ENCODE data around the gene CLK3. TPM values are rescaled to one million over a fixed set of nuclear protein-coding genes. Genes with fewer than 3 reads are reported as not detected.
A peak's percentile ranks its signal among the peaks of the same experiment; 100 is the strongest.
"Not testable (repeated sequence)": the region's sequence is repeated elsewhere in the genome, so short reads cannot be mapped to it uniquely, and the experiment has no call there.

CLK3 gene
- total RNA-seq, 2 experiments from 2014 or later = 118 to 124 TPM

GRCh38 chr15:74653426-74654102 is 37.9 kb downstream of the CLK3 start:
- no peak for DNase-seq
- peaks cover 9% of the 10 kb centered on the region for H3K36me3 Mint-ChIP-seq
- POLR2A ChIA-PET = no interaction called here
- no peak overlapping the region for H3K4me3 Mint-ChIP-seq
- H3K27me3 Mint-ChIP-seq = no peaks in the 10 kb centered on the region
- no peaks in the 10 kb centered on the region for H3K9me3 Mint-ChIP-seq
- peaks cover 19% of the 10 kb centered on the region for H3K4me1 Mint-ChIP-seq (ENCODE audit: low read depth)
- intact Hi-C loops (cut with micrococcal nuclease) = no loop called here
- no peak overlapping the region for H3K27ac Mint-ChIP-seq
- CTCF ChIA-PET = interaction anchor here (1.0 to 2.8 kb wide), 2 partner anchors 18 to 19 kb away, joined by 4 to 11 read pairs; no protein-coding TSS in a partner anchor

DNA sequence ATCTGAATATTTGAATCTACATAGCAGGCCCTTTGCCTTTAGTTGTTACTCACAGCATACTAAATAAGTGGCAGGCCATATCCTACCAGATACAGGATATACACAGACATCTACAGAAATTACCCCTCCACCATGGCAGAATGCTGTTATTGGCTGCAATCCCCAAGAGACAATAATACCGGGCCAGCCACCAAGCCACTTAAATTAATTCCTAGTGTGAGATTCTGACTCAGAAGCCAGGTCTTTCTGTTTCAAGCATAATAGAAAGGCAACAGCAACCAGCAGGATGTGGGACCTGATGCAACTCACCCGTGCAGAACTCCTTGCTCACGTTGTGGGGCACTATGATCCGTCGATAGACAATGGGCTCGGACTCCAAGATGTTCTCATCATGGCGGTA is 39.8 kb downstream of the CLK3 start:
- ChIA-PET CTCF (no interaction called here), POLR2A (no interaction called here)
- Mint-ChIP-seq H3K4me1 (ENCODE audit: low read depth) (peaks cover 19% of the 10 kb centered on the region), H3K36me3 (peaks cover 8% of the 10 kb centered on the region), H3K27me3 (no peaks in the 10 kb centered on the region), H3K4me3 (no peak overlapping the region), H3K9me3 (no peaks in the 10 kb centered on the region), H3K27ac (peak overlapping the region; percentile 45)
- DNase-seq = peak; percentile 53
- intact Hi-C loops (cut with micrococcal nuclease) = no loop called here

- Mint-ChIP-seq H3K9me3 (no peaks in the 10 kb centered on the region), H3K4me1 (ENCODE audit: low read depth) (peaks cover 19% of the 10 kb centered on the region), H3K27ac (no peak overlapping the region), H3K36me3 (peaks cover 8% of the 10 kb centered on the region), H3K4me3 (no peak overlapping the region), H3K27me3 (no peaks in the 10 kb centered on the region)
- CTCF ChIA-PET = interaction anchor here (0.6 to 2.9 kb wide), 5 partner anchors 9 to 244 kb away, joined by 3 to 11 read pairs (median 4); no protein-coding TSS in a partner anchor
- intact Hi-C loops (cut with micrococcal nuclease) = no loop called here
- DNase-seq = no peak
- POLR2A ChIA-PET = no interaction called here
Measured at GRCh38 chr15:74656935-74657535, 41.4 kb downstream of the CLK3 start.

DNA sequence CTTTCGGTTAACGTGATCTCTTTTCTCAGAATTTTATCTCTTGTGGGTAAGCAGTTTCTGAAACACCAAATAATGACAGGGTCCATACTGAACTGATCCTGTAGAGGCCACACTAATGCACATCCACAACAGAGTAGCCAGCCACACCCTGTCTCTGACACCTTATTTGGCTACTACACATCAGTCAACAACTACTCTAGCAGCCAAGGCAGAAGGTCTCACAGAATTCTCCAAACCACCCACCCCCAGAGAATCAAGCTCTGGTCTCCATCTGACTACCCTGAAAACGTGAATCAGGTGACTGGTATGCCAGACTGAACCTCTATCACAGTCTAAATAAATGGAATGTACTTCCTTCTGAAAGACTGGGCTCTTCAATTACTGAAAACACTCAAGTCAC is 42.2 kb downstream of the CLK3 start:
- peaks cover 22% of the 10 kb centered on the region for H3K4me1 Mint-ChIP-seq (ENCODE audit: low read depth)
- no peak for DNase-seq
- H3K27me3 Mint-ChIP-seq = no peaks in the 10 kb centered on the region
- peaks cover 8% of the 10 kb centered on the region for H3K36me3 Mint-ChIP-seq
- H3K4me3 Mint-ChIP-seq = no peak overlapping the region
- POLR2A ChIA-PET = no interaction called here
- H3K9me3 Mint-ChIP-seq = no peaks in the 10 kb centered on the region
- intact Hi-C loops (cut with micrococcal nuclease) = no loop called here
- CTCF ChIA-PET = interaction anchor here (0.5 to 2.9 kb wide), 2 partner anchors 22 to 276 kb away, joined by 4 to 11 read pairs; no protein-coding TSS in a partner anchor
- H3K27ac Mint-ChIP-seq = no peak overlapping the region

- H3K27me3 Mint-ChIP-seq; POLR2A ChIA-PET; CTCF ChIA-PET; H3K27ac Mint-ChIP-seq; H3K4me3 Mint-ChIP-seq; DNase-seq; intact Hi-C loops (cut with micrococcal nuclease); H3K36me3 Mint-ChIP-seq; H3K9me3 Mint-ChIP-seq: not testable (repeated sequence)
- peaks cover 17% of the 10 kb centered on the region for H3K4me1 Mint-ChIP-seq (ENCODE audit: low read depth)
Measured at GRCh38 chr15:74661280-74661679, 45.6 kb downstream of the CLK3 start.

DNA sequence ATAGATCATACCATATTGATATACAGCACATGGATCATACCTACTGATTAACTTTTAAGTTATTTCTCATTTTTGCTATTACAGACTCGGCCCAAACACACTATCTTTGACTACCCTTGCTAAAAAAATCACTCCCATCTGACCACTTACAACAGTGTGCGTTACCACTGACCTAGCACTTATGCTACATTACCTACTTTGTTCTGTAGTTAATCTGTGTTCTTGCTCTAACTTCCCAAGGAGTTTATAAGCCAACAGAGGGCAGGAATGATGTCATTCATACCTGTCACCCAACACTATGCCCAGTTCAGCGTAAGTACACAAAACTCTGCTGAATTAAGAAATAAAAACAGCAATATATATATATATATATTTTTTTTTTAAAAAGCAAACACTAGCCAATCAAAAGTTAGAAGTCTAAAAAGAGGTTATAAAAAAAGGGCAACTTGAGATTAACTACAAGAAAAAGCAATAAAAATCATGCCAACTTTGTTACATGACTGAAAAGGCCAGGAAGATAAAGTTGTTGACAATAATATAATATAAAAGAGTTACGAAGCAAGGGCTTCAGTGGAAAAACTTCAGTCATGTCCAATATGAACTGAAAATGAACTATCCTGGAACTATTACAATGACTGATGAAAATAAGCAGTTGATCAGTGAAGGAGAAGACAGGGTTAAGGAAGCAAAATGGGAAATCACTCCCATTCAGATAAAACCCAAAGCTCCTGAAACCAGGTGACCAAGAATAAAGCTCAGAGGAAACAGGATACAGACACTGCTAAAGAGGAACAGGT is 46.6 kb downstream of the CLK3 start:
- Mint-ChIP-seq H3K4me1 (ENCODE audit: low read depth) (peaks cover 15% of the 10 kb centered on the region), H3K9me3 (no peaks in the 10 kb centered on the region), H3K27me3 (no peaks in the 10 kb centered on the region), H3K4me3 (no peak overlapping the region), H3K27ac (no peak overlapping the region), H3K36me3 (no peaks in the 10 kb centered on the region)
- no peak for DNase-seq
- intact Hi-C loops (cut with micrococcal nuclease) = no loop called here
- CTCF ChIA-PET = no interaction called here
- POLR2A ChIA-PET = no interaction called here

- Mint-ChIP-seq H3K27ac (no peak overlapping the region), H3K4me3 (no peak overlapping the region), H3K36me3 (no peaks in the 10 kb centered on the region), H3K4me1 (ENCODE audit: low read depth) (peaks cover 9% of the 10 kb centered on the region), H3K9me3 (no peaks in the 10 kb centered on the region), H3K27me3 (no peaks in the 10 kb centered on the region)
- intact Hi-C loops (cut with micrococcal nuclease) = no loop called here
- DNase-seq = no peak
- POLR2A ChIA-PET = no interaction called here
- CTCF ChIA-PET = interaction anchor here (0.8 to 1.7 kb wide), 3 partner anchors 29 to 174 kb away, joined by 3 to 4 read pairs (median 4); no protein-coding TSS in a partner anchor
Measured at GRCh38 chr15:74663303-74664027, 47.8 kb downstream of the CLK3 start.

GRCh38 chr15:74664028-74664616 is 48.5 kb downstream of the CLK3 start:
- Mint-ChIP-seq H3K27me3 (no peaks in the 10 kb centered on the region), H3K36me3 (no peaks in the 10 kb centered on the region), H3K4me3 (no peak overlapping the region), H3K9me3 (no peaks in the 10 kb centered on the region), H3K27ac (no peak overlapping the region), H3K4me1 (ENCODE audit: low read depth) (peaks cover 9% of the 10 kb centered on the region)
- CTCF ChIA-PET = interaction anchor here (0.8 to 1.7 kb wide), 3 partner anchors 29 to 175 kb away, joined by 3 to 4 read pairs (median 4); no protein-coding TSS in a partner anchor
- DNase-seq = no peak
- POLR2A ChIA-PET = no interaction called here
- intact Hi-C loops (cut with micrococcal nuclease) = no loop called here

GRCh38 chr15:74664670-74665069 is 49.0 kb downstream of the CLK3 start:
- intact Hi-C loops (cut with micrococcal nuclease) = no loop called here
- Mint-ChIP-seq H3K27me3 (no peaks in the 10 kb centered on the region), H3K36me3 (no peaks in the 10 kb centered on the region), H3K4me3 (no peak overlapping the region), H3K9me3 (no peaks in the 10 kb centered on the region), H3K4me1 (ENCODE audit: low read depth) (peaks cover 9% of the 10 kb centered on the region), H3K27ac (no peak overlapping the region)
- DNase-seq = no peak
- ChIA-PET POLR2A (no interaction called here), CTCF (interaction anchor here (1.1 to 1.7 kb wide), 3 partner anchors 30 to 104 kb away, joined by 4 read pairs; no protein-coding TSS in a partner anchor)

DNA sequence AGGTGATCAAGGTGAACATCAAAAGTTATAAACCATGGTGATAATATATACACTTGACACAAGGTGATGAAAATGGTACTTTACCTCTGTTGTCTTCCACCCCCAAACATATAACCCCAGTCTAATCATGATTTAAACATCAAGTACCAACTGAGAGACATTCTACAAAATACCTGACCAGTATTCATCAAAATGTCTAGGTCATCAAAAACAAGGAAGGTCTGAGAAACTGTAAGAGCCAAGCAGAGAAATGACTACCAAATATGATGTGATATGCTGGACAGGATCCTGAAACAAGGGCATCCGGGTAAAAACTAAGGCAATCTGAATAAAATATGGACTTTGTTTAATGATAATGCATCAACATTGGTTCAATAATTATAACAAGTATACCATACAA is 52.3 kb downstream of the CLK3 start:
- intact Hi-C loops (cut with micrococcal nuclease) = no loop called here
- POLR2A ChIA-PET = no interaction called here
- Mint-ChIP-seq H3K4me1 (ENCODE audit: low read depth) (peaks cover 6% of the 10 kb centered on the region), H3K36me3 (peaks cover 14% of the 10 kb centered on the region), H3K27ac (no peak overlapping the region), H3K27me3 (no peaks in the 10 kb centered on the region), H3K4me3 (no peak overlapping the region), H3K9me3 (no peaks in the 10 kb centered on the region)
- CTCF ChIA-PET = no interaction called here
- no peak for DNase-seq

DNA sequence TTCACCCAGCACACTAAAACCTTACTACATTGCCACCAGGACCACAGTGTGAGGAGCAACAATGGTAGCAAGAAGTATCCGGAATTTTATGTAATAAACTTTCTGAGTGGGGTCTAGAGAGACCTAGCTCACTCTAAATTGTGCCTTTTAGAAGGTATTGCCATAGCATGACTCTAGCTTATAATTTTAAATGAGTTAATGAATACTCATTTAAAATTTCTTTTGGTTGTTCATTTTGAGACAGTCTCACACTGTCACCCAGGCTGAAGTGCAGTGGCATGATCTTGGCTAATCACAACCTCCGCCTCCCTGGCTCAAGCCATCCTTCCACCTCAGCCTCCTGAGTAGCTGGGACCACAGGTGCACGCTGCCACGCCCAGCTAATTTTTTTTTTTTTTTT is 54.0 kb downstream of the CLK3 start:
- no peaks in the 10 kb centered on the region for H3K4me1 Mint-ChIP-seq (ENCODE audit: low read depth)
- no peaks in the 10 kb centered on the region for H3K27me3 Mint-ChIP-seq
- ChIA-PET POLR2A (no interaction called here), CTCF (interaction anchor here (0.6 kb wide), 1 partner anchor 710 kb away, joined by 3 read pairs; no protein-coding TSS in a partner anchor)
- no peak overlapping the region for H3K27ac Mint-ChIP-seq
- no peak overlapping the region for H3K4me3 Mint-ChIP-seq
- peaks cover 20% of the 10 kb centered on the region for H3K36me3 Mint-ChIP-seq
- H3K9me3 Mint-ChIP-seq = no peaks in the 10 kb centered on the region
- intact Hi-C loops (cut with micrococcal nuclease) = no loop called here
- DNase-seq = no peak

Data from activated CD4-positive, alpha-beta memory T cell treated with anti-CD3 and anti-CD28 coated beads for 36 hours (primary cell).